Osteocyte (in vitro differentiated cells): ENCODE results near the gene TSPAN5. TPM values are rescaled to one million over a fixed set of nuclear protein-coding genes. Genes with fewer than 3 reads are reported as not detected.

Experiments used
- DNase-seq: peaks from one replicate; pipeline ENCODE4 v3.0.0; 2021; ENCODE audit warnings: mixed read lengths; ENCODE audit not compliant: unreplicated experiment; ENCODE audit errors: extremely low spot score
- H3K27ac Mint-ChIP-seq: one replicate; pipeline ENCODE4 v1.8.0; 2021; ENCODE audit warnings: mild to moderate bottlenecking, mixed read lengths; ENCODE audit not compliant: unreplicated experiment
- H3K27me3 Mint-ChIP-seq: one replicate; pipeline ENCODE4 v1.8.0; 2021; ENCODE audit warnings: mixed read lengths; ENCODE audit not compliant: unreplicated experiment
- H3K36me3 Mint-ChIP-seq: one replicate; pipeline ENCODE4 v1.8.0; 2021; ENCODE audit warnings: mixed read lengths; ENCODE audit not compliant: unreplicated experiment
- H3K4me1 Mint-ChIP-seq: one replicate; pipeline ENCODE4 v1.8.0; 2021; ENCODE audit warnings: mixed read lengths; ENCODE audit not compliant: unreplicated experiment
- H3K4me3 Mint-ChIP-seq: one replicate; pipeline ENCODE4 v1.8.0; 2021; ENCODE audit warnings: mild to moderate bottlenecking, moderate library complexity, mixed read lengths; ENCODE audit not compliant: unreplicated experiment
- H3K9me3 Mint-ChIP-seq: one replicate; pipeline ENCODE4 v1.8.0; 2021; ENCODE audit warnings: mixed read lengths; ENCODE audit not compliant: unreplicated experiment
- total RNA-seq: library from RNA; stranded (reverse); gene quantifications from 2 replicates; pipeline ENCODE4 v1.2.1, GENCODE V29; 2021
- TF ChIP-seq, protein P1 (sequence below): fragments of 200-600 bp; sonication (generic); IDR thresholded peaks from 2 replicates; pipeline ENCODE4 v1.5.0; 2021; ENCODE audit warnings: antibody characterized with exemption, mild to moderate bottlenecking, moderate library complexity

The TSPAN5 gene
- total RNA-seq, 1 donor from 2014 or later, result 64.2 TPM

DNA sequence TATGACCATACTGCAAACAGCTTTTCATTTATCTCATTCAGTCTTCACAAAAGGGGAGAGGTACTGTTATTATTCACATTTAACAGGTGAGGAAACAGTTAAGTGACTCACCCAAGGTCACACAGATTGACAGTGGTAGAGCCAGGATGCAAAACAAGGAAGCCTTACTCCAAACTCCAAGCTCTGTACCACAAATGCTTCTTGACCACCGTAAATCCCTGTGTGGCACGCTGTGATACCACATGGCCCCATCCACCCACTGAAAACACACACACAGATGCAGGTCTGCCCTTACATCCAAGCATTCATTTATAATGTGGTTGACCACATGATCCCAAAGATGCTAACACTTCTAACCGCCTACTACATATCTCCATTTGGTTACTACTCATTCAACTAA is 129.5 kb downstream of the TSPAN5 start:
- Mint-ChIP-seq H3K27ac (no peak overlapping the region), H3K27me3 (no peaks in the 10 kb centered on the region), H3K36me3 (no peaks in the 10 kb centered on the region), H3K4me1 (peaks cover 22% of the 10 kb centered on the region), H3K9me3 (no peaks in the 10 kb centered on the region), H3K4me3 (no peak overlapping the region)
- no peak for DNase-seq
- TF ChIP-seq, protein P1, sequence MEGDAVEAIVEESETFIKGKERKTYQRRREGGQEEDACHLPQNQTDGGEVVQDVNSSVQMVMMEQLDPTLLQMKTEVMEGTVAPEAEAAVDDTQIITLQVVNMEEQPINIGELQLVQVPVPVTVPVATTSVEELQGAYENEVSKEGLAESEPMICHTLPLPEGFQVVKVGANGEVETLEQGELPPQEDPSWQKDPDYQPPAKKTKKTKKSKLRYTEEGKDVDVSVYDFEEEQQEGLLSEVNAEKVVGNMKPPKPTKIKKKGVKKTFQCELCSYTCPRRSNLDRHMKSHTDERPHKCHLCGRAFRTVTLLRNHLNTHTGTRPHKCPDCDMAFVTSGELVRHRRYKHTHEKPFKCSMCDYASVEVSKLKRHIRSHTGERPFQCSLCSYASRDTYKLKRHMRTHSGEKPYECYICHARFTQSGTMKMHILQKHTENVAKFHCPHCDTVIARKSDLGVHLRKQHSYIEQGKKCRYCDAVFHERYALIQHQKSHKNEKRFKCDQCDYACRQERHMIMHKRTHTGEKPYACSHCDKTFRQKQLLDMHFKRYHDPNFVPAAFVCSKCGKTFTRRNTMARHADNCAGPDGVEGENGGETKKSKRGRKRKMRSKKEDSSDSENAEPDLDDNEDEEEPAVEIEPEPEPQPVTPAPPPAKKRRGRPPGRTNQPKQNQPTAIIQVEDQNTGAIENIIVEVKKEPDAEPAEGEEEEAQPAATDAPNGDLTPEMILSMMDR, result no peak

GRCh38 chr4:98527534-98528269 is 130.7 kb downstream of the TSPAN5 start:
- TF ChIP-seq, protein P1, result no peak
- no peak for DNase-seq
- no peaks in the 10 kb centered on the region for H3K36me3 Mint-ChIP-seq
- no peak overlapping the region for H3K4me3 Mint-ChIP-seq
- H3K9me3 Mint-ChIP-seq, result no peaks in the 10 kb centered on the region
- peaks cover 34% of the 10 kb centered on the region for H3K4me1 Mint-ChIP-seq
- no peak overlapping the region for H3K27ac Mint-ChIP-seq
- H3K27me3 Mint-ChIP-seq, result no peaks in the 10 kb centered on the region

DNA sequence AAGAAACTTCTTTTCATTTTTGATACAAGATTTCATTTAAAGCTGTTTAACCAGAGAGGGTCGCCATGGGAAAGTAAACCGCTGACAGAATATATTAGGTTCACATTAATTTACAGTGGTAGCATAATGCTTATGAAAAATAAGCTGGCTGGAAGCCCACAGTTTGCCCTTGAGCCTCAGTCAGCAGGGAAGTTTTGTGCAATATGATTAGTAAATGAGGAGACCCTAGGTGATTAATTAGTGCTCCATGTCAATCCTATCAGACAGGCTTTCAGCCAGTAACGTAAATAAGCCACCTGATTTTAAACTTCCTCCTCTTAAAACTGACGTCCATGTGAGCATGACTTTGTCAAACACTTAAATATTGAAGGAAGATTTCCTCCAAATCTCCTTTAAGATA is 134.2 kb downstream of the TSPAN5 start:
- Mint-ChIP-seq H3K27ac (peak overlapping the region; percentile 83), H3K36me3 (no peaks in the 10 kb centered on the region), H3K9me3 (no peaks in the 10 kb centered on the region), H3K4me1 (peaks cover 59% of the 10 kb centered on the region), H3K4me3 (no peak overlapping the region), H3K27me3 (no peaks in the 10 kb centered on the region)
- TF ChIP-seq, protein P1, result no peak
- DNase-seq, result no peak

DNA sequence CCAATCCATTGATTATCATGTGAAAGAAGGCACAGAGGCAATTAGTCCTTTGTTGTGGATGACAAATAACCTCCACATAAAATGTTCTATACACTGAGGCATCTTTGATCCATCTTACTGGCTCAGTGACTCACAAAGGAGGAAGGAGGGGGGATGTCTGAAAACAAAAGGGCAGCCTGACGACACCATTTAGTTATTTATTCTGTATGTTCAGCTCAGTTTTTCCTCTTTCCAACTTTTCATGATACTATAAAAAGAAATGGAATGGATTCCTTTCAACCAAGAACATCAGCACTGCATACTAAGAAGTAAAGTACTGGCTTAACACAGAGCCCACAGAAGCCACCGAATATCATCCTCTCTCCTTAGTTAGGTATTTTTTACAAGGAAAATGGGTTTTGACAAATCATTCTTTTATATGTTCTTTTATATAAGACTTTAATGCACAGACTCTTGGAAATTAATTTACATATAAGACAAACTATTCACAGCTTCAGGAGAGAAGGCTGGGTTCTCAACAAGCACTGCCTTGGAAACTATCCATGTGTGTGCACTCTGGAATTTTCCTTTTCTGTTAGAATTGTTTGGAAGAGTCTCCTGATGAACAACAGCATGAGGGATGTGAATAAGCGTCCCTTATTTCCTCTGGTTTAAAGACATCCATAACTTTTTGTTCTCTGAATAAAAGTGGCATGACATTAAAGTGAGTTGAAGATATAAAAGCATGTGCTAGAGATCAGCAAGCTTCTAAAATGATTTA is 135.6 kb downstream of the TSPAN5 start:
- Mint-ChIP-seq H3K36me3 (no peaks in the 10 kb centered on the region), H3K27ac (peak overlapping the region; percentile 83), H3K4me3 (peak overlapping the region; percentile 26), H3K27me3 (no peaks in the 10 kb centered on the region), H3K4me1 (peaks cover 70% of the 10 kb centered on the region), H3K9me3 (no peaks in the 10 kb centered on the region)
- TF ChIP-seq, protein P1, result no peak
- DNase-seq, result no peak

GRCh38 chr4:98522062-98522461 is 136.3 kb downstream of the TSPAN5 start:
- Mint-ChIP-seq H3K27me3 (no peaks in the 10 kb centered on the region), H3K4me1 (peaks cover 72% of the 10 kb centered on the region), H3K9me3 (no peaks in the 10 kb centered on the region), H3K36me3 (no peaks in the 10 kb centered on the region), H3K4me3 (peak overlapping the region; percentile 26), H3K27ac (peak overlapping the region; percentile 83)
- no peak for DNase-seq
- TF ChIP-seq, protein P1, result no peak
